CD4-positive, alpha-beta T cell treated with Interleukin-15 for 1 hour (primary cell): ENCODE results near the gene ACSL6.
"Not testable (repeated sequence)": the region's sequence is repeated elsewhere in the genome, so short reads cannot be mapped to it uniquely, and the experiment has no call there.

ENCODE experiments used
- DNase-seq: peaks from one replicate; pipeline ENCODE4 v3.0.0-alpha.2; 2020

ACSL6 gene

DNA sequence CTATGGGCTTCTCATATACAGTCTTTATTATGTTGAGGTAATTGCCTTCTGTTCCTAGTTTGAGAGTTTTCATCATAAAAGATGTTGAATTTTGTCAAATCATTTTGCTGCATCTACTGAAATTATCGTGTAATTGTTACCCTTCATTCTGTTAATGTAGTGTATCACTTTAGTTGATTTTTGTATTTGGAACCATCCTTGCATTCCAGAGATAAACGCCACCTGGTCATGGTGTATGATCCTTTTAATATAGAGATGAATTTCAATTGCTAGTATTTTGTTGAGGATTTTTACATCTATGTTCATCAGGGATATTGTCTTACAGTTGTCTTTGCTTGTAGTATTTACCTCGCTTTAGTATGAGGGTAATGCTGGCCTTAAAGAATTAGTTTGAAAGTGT, 85.3 kb downstream of the ACSL6 start:
- no peak for DNase-seq

DNA sequence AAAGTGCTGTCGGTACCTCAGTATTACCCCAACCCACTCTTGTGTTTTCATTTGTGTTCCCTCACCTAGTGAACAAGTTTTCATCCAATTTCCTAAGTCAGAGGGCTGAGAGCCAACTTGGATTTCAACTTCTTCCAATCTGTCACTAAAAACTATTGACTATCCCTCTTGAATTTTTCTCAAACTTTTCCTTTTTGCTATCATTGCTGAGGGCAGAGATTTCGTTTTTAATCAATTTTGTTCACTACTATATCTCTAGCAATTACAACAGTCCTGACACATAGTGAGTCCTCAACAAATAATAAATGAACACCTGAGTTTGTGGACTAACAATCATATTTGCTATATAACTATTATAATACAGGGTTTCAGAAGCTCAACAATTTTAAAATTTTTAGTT, 95.0 kb downstream of the ACSL6 start:
- DNase-seq, result no peak

DNA sequence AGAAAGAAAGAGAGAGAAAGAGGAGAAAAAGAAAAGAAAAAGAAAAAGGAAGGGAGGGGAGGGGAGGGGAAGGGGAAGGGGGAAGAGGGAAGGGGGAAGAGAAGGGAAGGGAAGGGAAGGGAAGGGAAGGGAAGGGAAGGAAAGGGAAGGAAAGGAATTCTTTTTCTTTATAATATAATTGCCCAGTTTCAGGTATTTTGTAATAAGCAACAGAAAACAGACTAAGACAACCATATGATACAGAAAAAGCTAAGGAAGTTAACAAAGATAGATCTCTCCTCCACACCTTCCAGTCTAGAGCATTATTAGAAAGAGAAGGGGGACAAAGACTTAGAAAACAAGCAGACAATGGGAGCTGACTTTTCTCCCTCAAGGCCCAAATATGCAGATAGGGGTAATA, 97.0 kb downstream of the ACSL6 start:
- no peak for DNase-seq

DNA sequence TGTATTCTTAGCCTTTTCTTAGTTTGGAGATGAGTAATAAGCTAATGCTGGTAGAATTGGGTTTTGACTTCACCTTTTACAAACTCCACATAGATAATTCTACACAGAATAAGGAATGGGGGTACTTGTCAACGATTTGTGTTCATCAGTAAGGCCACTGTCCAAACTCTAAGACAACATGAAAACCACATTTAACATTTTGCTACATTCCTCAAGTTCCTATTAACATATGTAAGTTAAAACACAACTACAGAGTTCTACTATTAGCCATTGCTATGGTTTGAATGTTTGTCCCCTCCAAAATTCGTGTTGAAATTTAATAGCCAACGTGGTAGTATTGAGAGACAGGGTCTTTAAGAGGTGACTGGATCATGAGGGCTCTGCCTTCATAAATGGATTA, 97.9 kb downstream of the ACSL6 start:
- no peak for DNase-seq

DNA sequence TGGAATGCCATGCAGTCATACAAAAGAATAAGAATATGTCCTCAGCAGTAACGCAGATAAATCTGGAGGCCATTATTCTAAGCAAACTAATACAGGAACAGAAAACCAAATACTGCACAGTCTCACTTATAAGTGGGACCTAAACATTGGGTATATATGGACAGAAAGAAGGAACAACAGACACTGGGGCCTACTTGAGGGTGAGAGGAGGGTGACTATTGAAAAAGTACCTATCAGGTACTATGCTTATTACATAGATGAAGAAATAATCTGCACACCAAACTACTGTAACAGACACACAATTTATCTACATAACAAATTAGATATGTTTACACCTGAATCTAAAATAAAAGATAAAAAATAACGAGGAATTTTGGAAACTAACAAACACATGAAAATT, 104.8 kb downstream of the ACSL6 start:
- no peak for DNase-seq

DNA sequence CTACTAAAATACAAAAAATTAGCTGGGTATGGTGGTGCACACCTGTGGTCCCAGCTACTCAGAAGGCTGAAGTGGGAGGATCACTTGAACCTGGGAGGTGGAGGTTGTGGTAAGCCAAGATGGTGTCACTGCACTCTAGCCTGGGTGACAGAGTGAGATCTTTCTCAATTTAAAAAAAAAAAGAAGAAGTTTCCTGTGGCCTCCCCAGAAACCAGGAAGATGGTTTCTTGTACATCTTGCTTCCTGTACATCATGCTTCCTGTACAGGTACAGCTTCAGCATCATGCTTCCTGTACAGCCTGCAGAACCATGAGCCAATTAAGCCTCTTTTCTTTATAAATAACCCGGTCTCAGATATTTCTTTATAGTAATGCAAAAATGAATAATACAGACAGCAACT, 109.2 kb downstream of the ACSL6 start:
- not testable (repeated sequence) for DNase-seq
